Brain microvascular endothelial cell (primary cell): ENCODE data around the gene FADS2.

Experiments
- DNase-seq: peaks from one replicate; pipeline ENCODE4 v3.0.0-alpha.2; 2020
- H3K27ac ChIP-seq: fragments of 250-450 bp; sonication (Bioruptor Pico); 2 replicates; pipeline ENCODE4 v1.5.1; 2020; ENCODE audit warnings: mild to moderate bottlenecking, moderate library complexity
- H3K27me3 ChIP-seq: fragments of 250-450 bp; sonication (Bioruptor Pico); replicated peaks from 2 replicates; pipeline ENCODE4 v1.5.1; 2020; ENCODE audit warnings: mild to moderate bottlenecking
- H3K36me3 ChIP-seq: fragments of 250-450 bp; sonication (Bioruptor Pico); replicated peaks from 2 replicates; pipeline ENCODE4 v1.5.1; 2020; ENCODE audit warnings: mild to moderate bottlenecking
- H3K4me3 ChIP-seq: 2 replicates; pipeline ENCODE4 v1.5.1; 2011; ENCODE audit warnings: low read depth, mild to moderate bottlenecking, control low read depth, low read length, moderate library complexity
- CTCF ChIP-seq: IDR thresholded peaks from 2 replicates; pipeline ENCODE4 v1.5.1; 2011; ENCODE audit warnings: low read depth, mild to moderate bottlenecking, moderate library complexity, low read length, control low read depth, inconsistent platforms; ENCODE audit errors: missing control alignments
- in situ Hi-C: cut with HindIII; loops from 2 replicates; pipeline ENCODE4 v1.10.0; 2017; ENCODE audit warnings: low sequenced_read_pairs, low pct_ligation_motif_present

Gene FADS2

GRCh38 chr11:61897387-61898246 is 69.5 kb downstream of the FADS2 start:
- in situ Hi-C loops: no loop called here
- no peak overlapping the region for H3K27ac ChIP-seq
- H3K27me3 ChIP-seq: no peaks in the 10 kb centered on the region
- no peaks in the 10 kb centered on the region for H3K36me3 ChIP-seq
- TF ChIP-seq CTCF: peak; percentile 98
- H3K4me3 ChIP-seq: no peak overlapping the region
- peak; percentile 37 for DNase-seq

GRCh38 chr11:61898247-61898582 is 70.1 kb downstream of the FADS2 start:
- Histone ChIP-seq H3K27me3 (no peaks in the 10 kb centered on the region), H3K4me3 (no peak overlapping the region), H3K36me3 (no peaks in the 10 kb centered on the region), H3K27ac (no peak overlapping the region)
- no peak for DNase-seq
- in situ Hi-C loops: no loop called here
- no peak for TF ChIP-seq CTCF

- H3K36me3 ChIP-seq: no peaks in the 10 kb centered on the region
- H3K27ac ChIP-seq: no peak overlapping the region
- no peak overlapping the region for H3K4me3 ChIP-seq
- no peaks in the 10 kb centered on the region for H3K27me3 ChIP-seq
- peak; percentile 60 for DNase-seq
- TF ChIP-seq CTCF: peak; percentile 100
- in situ Hi-C loops: no loop called here
Measured at GRCh38 chr11:61899146-61899841, 71.2 kb downstream of the FADS2 start.

- Histone ChIP-seq H3K4me3 (no peak overlapping the region), H3K27me3 (no peaks in the 10 kb centered on the region), H3K27ac (no peak overlapping the region), H3K36me3 (no peaks in the 10 kb centered on the region)
- no peak for DNase-seq
- in situ Hi-C loops: loop anchor here (25.0 kb wide), 1 partner anchor 212 kb away; the partner anchor contains the start of gene INCENP
- TF ChIP-seq CTCF: no peak
Measured at GRCh38 chr11:61900251-61900650, 72.2 kb downstream of the FADS2 start.

GRCh38 chr11:61901397-61901796 is 73.3 kb downstream of the FADS2 start:
- Histone ChIP-seq H3K36me3 (no peaks in the 10 kb centered on the region), H3K27me3 (no peaks in the 10 kb centered on the region), H3K27ac (no peak overlapping the region), H3K4me3 (no peak overlapping the region)
- no peak for DNase-seq
- TF ChIP-seq CTCF: no peak
- in situ Hi-C loops: loop anchor here (25.0 kb wide), 1 partner anchor 211 kb away; the partner anchor contains the start of gene INCENP
